ENCODE results near the gene GAREM1.

The GAREM1 gene

GRCh38 chr18:32290810-32291209 lies 179.9 kb downstream of the GAREM1 start:
- DNase-seq (ENCODE audit: low read depth) = no peak

DNA sequence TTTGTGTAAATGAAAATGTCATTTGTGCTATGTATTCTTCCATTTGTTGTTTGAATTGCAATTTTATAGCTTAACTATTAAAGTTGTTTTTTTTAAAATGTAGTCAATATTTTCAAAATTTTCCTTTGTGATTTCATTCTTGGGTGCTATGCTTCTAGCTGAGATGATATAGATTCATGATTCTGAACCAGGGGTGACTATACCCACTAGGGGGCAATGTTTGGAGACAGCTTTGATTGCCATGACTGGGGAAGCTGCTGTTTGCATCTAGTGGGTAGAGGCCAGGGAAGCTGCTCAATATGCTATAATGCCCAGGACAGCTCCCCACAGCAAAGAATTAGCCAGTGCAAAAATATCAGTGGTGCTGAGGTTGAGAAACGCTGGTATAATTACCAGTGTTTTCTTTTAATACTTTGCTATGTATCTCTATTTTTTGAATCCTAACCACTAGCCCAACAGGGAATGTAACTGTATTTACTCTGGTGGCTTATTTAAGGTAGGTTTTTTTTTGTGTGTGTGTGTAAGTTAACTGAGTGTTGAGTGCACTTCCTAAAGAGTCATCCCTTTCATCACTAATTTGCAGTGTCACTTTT lies 181.1 kb downstream of the GAREM1 start:
- no peak for DNase-seq (ENCODE audit: low read depth)

GRCh38 chr18:32287873-32288272 lies 182.8 kb downstream of the GAREM1 start:
- no peak for DNase-seq (ENCODE audit: low read depth)

GRCh38 chr18:32287249-32287648 lies 183.4 kb downstream of the GAREM1 start:
- no peak for DNase-seq (ENCODE audit: low read depth)

- no peak for DNase-seq (ENCODE audit: low read depth)
Observed at GRCh38 chr18:32286749-32287148, 183.9 kb downstream of the GAREM1 start.

DNA sequence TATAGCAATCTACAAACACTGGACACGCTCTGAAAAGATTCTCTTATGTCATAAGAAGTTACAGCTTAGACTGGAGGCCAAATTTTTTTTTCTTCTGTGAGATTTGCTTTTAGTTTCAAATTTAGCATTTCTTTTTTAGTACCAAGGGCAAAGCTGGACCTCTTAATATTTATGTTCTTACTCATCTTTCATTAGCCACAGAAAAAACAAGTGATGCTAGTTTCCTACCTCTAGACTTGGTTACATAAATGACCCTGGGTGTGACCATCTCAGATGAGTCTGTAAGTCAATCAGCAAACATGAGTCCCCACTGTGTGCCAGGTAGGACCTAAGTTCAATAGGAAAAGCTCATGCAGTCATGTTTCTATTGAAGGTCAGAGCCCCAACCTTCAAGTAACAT lies 186.4 kb downstream of the GAREM1 start:
- DNase-seq (ENCODE audit: low read depth) = no peak

DNA sequence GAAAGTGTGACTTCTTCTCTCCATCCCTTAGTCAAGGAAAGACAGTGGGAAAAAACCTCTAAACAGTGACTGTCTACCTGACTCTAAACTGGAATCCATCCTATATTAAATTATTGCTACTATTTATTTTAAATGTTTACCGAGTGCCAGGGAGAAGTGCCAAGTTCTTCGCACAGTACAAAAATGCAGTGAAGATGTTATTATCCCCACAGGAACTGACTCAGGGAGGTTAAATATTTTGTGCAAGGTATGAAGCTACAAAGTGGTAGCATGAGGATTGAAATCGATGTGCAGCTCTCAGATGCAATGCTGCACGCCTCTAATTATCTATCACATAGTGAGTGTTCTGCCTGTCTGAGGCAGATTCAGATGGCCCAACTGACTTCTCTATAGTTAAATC lies 189.8 kb downstream of the GAREM1 start:
- no peak for DNase-seq (ENCODE audit: low read depth)

DNA sequence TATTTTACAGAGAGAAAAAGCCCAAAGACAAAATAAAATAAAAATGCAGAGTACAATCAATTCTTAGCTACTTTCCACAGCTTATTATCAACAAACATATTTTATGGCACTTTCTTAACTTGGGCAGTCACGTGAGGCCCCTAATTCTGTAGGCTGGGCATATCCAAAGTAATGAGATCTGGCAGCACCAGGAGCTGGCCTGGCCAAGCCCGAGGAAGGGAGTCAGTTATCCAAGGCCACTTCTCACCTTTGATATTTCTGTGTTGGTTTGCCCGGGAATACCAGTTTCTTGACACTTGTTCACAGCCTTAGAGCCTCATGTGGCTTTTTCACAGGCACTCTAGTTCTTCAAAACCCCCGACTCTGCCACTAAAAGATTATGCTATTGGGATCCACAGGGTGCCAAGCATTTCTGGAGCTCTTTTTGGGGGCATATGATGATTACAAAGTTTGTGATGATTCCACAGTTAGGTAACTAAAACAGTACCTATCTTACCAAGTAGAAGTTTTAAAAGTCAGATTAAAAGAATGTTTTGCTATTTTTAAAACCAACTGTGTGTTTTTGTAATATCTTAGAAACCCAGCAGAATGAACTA lies 190.4 kb downstream of the GAREM1 start:
- no peak for DNase-seq (ENCODE audit: low read depth)

DNA sequence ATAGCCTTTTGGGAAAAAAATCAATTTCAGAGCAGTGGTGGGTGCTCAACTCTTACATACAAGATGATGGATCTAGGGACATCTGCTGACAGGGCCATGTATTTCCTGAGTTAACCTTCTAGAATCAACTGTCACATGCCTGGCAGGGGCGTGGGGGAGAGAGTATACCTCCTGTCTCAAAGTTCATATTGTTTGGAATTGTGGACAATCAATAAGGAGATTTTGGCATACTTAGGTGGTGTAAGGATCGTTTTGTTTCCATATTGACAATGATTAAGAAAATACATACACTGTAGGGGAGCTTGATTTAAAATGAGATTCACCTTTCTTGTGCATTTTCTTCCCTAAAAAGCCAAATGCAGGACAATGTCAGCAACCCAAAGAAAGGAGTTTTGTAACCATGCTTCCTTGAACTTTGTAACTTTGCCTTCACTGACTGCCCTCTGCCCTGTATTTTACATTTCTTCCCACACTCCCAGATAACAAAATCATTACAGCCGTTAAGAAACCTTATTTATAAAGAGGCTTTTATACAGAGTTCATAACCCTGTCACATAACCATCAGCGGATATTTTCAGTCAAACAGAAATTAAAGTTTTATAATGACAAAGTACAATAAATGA lies 192.4 kb downstream of the GAREM1 start:
- no peak for DNase-seq (ENCODE audit: low read depth)

DNA sequence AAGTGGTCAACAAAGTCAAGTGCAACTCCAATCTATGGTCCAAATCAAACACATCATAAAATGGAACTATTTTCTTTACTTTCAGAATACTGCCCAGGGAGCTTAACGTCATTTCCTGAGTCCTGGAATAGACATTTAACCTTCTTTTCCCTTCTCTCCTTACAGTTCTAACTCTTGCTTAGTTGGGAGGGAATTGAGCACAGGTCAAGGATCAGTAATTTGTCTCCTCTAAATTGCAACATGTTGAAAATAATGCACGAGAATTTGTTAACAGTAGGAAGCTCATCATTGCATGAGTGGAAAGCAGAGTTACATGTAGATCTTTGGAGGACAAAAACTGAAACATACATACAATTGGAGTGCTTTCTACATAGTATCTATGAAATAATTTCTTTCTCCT lies 193.1 kb downstream of the GAREM1 start:
- no peak for DNase-seq (ENCODE audit: low read depth)

DNA sequence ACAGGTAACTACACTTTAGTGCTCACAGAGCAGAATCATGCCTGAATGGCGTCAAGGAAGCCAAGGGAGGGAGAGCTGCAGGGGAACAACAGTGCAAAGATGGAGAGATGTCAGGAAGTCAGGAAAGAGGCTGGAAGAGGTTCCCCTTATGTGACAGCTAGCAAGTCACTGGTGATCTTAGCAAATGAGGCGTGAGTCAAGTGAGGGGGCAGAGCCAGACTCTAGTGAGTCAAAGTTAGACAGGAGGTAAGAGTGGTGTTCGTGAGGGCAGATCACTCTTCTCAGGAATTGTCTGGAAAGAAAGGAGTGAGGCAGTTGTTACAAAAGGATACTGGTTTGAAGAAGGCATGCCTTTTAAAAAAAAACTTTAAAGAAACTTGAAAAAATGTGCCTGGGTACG lies 193.8 kb downstream of the GAREM1 start:
- no peak for DNase-seq (ENCODE audit: low read depth)

DNA sequence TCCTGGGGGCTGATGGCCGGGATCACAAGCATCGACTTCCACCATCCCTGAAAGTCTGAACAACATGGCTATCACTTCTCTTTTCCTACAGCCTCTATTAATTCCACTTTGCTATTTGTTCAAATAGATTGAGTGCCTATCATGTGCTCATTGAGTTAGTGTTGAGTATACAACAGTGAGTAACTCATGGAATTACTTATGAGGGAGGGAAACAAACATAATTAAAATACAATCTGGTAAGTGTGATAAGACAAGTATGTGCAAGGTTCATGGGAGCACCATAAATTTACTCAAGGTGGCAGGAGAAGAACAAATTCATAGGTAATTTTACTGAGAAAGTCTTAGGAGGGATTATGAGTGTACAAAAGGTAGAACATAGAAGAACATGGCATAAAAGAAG lies 194.4 kb downstream of the GAREM1 start:
- no peak for DNase-seq (ENCODE audit: low read depth)

- DNase-seq (ENCODE audit: low read depth) = no peak
Observed at GRCh38 chr18:32275221-32275620, 195.5 kb downstream of the GAREM1 start.

DNA sequence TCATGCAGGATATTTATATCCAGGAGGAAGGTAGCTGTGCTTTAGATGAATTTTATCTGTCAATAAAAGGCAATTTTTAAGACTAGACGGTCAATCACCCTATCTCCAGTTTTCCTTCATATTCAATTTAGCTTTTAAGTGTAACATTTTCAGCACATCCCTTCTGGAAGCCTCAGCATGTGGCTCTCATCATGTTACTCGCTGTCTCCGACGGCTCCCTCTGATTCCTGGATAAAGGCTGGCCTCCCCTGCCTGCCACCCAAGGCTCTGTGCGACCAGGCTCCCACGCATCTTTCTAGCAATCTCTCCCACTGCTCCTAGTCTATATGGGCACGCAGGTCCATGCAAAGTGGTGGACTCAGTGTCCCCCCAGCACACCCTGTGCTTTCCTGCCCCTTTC lies 196.4 kb downstream of the GAREM1 start:
- no peak for DNase-seq (ENCODE audit: low read depth)

DNA sequence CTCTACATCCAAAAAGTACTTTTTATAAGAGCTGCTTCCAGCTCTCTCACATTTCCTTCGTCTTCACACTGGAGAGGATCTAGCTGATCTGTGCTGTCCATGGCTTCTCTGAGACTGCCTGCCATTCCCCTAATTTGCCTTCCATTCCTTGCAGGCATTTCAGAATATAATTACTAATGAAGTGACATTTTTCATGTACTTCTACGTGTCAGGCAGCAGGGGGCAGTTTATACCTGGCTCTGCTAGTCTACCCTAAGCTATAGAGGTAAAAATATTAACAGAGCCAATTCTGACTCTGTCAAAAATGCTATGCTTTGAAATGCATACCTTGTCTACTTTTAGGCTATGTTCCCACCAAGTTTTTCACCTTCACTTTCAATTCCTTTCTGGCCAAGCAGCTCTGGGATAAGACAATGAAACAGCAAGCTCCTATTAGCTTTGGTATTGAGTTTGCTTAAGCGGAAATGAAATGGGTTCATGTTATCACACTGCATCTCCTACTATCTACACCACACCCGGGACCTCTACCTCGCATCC lies 198.9 kb downstream of the GAREM1 start:
- no peak for DNase-seq (ENCODE audit: low read depth)

- DNase-seq (ENCODE audit: low read depth) = no peak
Observed at GRCh38 chr18:32270341-32270740, 200.3 kb downstream of the GAREM1 start.

- DNase-seq (ENCODE audit: low read depth) = no peak
Observed at GRCh38 chr18:32267463-32267862, 203.2 kb downstream of the GAREM1 start.

GRCh38 chr18:32264401-32264800 lies 206.3 kb downstream of the GAREM1 start:
- no peak for DNase-seq (ENCODE audit: low read depth)

GRCh38 chr18:32262092-32262491 lies 208.6 kb downstream of the GAREM1 start:
- DNase-seq (ENCODE audit: low read depth) = no peak

- no peak for DNase-seq (ENCODE audit: low read depth)
Observed at GRCh38 chr18:32261003-32261402, 209.7 kb downstream of the GAREM1 start.

DNA sequence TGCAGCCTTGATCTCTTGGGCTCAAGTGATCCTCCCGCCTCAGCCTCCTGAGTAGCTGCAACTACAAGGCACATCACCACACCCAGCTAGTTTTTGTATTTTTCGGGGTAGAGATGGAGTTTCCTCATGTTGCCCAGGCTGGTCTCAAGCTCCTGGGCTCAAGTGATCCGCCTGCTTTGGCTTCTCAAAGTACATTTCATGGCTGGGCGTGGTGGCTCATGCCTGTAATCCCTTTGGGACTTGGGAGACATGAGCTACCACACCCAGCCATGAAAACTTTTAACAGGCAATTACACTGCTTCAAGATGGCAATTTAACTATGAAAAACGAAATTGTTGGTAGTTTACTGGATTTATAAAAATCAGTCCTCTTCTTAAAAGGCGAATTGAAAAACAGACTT lies 211.1 kb downstream of the GAREM1 start:
- DNase-seq (ENCODE audit: low read depth) = no peak

DNA sequence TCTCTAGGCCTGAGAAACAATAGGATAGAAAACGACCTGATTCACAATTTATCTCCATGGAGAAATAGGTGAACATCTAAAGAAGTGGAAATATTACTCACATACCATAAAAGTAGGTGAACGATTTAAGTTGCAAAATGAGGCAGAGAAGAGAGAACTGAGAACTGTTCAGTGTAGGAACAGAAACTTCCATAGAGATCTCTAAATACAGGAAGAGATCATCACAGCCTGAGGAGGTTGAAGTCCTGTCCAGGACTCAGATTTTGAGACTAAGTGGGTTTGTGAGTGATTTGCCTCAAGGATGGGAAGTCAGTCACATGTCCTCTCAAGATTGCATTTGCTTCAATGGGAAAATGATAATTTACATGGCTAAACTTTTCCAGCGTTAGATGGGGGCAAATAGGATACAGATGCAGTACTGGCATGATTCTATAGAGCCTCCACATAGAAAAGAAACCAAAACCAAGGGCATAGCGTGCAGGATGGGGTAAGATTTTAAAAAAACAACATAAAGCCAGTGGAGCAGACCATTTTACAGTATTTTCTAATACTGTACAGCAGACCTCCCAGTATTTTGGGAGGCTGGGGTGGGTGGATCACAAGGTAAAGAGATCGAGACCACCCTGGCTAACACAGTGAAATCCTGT lies 212.0 kb downstream of the GAREM1 start:
- DNase-seq (ENCODE audit: low read depth) = no peak

DNA sequence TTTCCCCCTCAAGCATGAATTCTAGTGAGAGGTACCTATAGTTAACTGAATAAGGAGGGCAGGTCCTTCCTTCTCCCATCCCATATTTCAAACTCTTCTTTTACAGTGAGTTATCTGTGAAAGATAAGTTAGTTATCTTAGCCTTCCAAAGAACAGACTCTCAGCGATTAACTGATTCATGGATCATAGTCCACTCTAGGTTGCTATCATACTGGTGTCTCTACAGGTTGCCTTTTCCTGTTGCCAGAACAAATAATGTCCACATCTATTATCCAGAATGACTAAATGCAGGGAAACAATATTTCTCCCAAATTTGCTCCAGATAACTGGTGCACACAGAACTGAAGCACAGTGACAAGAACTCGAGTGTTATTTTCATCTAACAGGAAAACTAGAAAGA lies 212.5 kb downstream of the GAREM1 start:
- no peak for DNase-seq (ENCODE audit: low read depth)

Data from stimulated activated CD8-positive, alpha-beta memory T cell treated with anti-CD3 and anti-CD28 coated beads, Interleukin-12 subunit alpha, Interleukin-12 subunit beta, amount 100 ng/mL, for 4 hours (primary cell).